Endothelial cell of umbilical vein (primary cell): ENCODE data around the gene SELENOF.

Experiments used
- CTCF ChIP-seq, 2 donors: IDR thresholded peaks; 1 replicate in 1 of 2; 2 replicates in 1 of 2; pipeline ENCODE4 v1.5.1; 2011; ENCODE audit warnings: low read length in 2 of 2, mild to moderate bottlenecking in 2 of 2, moderate library complexity in 2 of 2, control low read depth in 1 of 2, inconsistent platforms in 1 of 2, low read depth in 1 of 2; ENCODE audit not compliant: insufficient read depth in 1 of 2; ENCODE audit errors: extremely low read depth in 1 of 2
- EZH2 ChIP-seq: IDR thresholded peaks from 2 replicates; pipeline ENCODE4 v1.6.1; 2012; ENCODE audit warnings: borderline replicate concordance, low read depth, mild to moderate bottlenecking, moderate library complexity, low read length, inconsistent platforms; ENCODE audit not compliant: severe bottlenecking
- FOS ChIP-seq: IDR thresholded peaks from 2 replicates; pipeline ENCODE4 v1.6.1; 2011; ENCODE audit warnings: mild to moderate bottlenecking, low read length, moderate library complexity, borderline replicate concordance; ENCODE audit not compliant: insufficient read depth
- JUN ChIP-seq: IDR thresholded peaks from 2 replicates; pipeline ENCODE4 v1.6.1; 2011; ENCODE audit warnings: borderline replicate concordance, low read depth; ENCODE audit not compliant: insufficient read length, insufficient read depth
- MAX ChIP-seq: IDR thresholded peaks from 2 replicates; pipeline ENCODE4 v1.6.1; 2011; ENCODE audit not compliant: insufficient read depth, insufficient read length
- MYC ChIP-seq: IDR thresholded peaks from one replicate; pipeline ENCODE4 v1.6.1; 2011; ENCODE audit warnings: mild to moderate bottlenecking, low read depth, low read length
- POLR2A ChIP-seq: IDR thresholded peaks from 2 replicates; pipeline ENCODE4 v1.6.1; 2012; ENCODE audit warnings: low read depth, mild to moderate bottlenecking, control low read depth, low read length
- POLR2AphosphoS5 ChIP-seq: IDR thresholded peaks from 2 replicates; pipeline ENCODE4 v1.6.1; 2012; ENCODE audit warnings: low read depth, mild to moderate bottlenecking, control low read depth, low read length, moderate library complexity; ENCODE audit not compliant: insufficient read depth

- TF ChIP-seq POLR2A (no peak), CTCF (IDR thresholded peaks at IDR 0.05; ENCODE audit: extremely low read depth in 1 of 2, insufficient read depth in 1 of 2, low read depth in 1 of 2, low read length in 2 of 2) (no peak), MAX (no peak), EZH2 (no peak), POLR2AphosphoS5 (no peak), MYC (no peak), FOS (no peak), JUN (no peak)
These were observed 28.1 kb upstream of the SELENOF start for GRCh38 chr1:86942042-86942441.
